GM12878 (cell line): ENCODE data around the gene RNF150. TPM values are rescaled to one million over a fixed set of nuclear protein-coding genes. Genes with fewer than 3 reads are reported as not detected.

Experiments
- ATAC-seq: fragments of 200-7000 bp; cut with Tn5 transposase; 3 replicates; pipeline ENCODE4 v1.9.1; 2020; ENCODE audit warnings: mild to moderate bottlenecking, moderate library complexity
- BruUV-seq: library from RNA; stranded (reverse); fragments of 400-500 nt; replicated peaks from 2 replicates; lab custom pipeline; 2021; lab: Mats Ljungman, UMichigan
- CTCF ChIA-PET: fragments of 300-600 bp; sonication (Branson Sonifier 250); formaldehyde crosslinking; extraction: SDS; loops from one replicate; lab custom pipeline; 2021; ENCODE audit warnings: inconsistent platforms; lab: Yijun Ruan, JAX
- POLR2A ChIA-PET: fragments of 350-600 bp; formaldehyde crosslinking; extraction: SDS; loops from one replicate; lab custom pipeline; 2021; ENCODE audit warnings: inconsistent platforms; lab: Charles Lee
- RAD21 ChIA-PET: fragments of 300-600 bp; sonication (Branson Sonifier 250); formaldehyde crosslinking; loops from one replicate; lab custom pipeline; 2023; ENCODE audit warnings: antibody characterized with exemption; ENCODE audit not compliant: unreplicated experiment; lab: Charles Lee
- SMC1A ChIA-PET: fragments of 300-600 bp; sonication (Branson Sonifier 250); formaldehyde crosslinking; loops from one replicate; lab custom pipeline; 2023; ENCODE audit not compliant: unreplicated experiment, uncharacterized antibody; lab: Charles Lee
- DNase-seq: peaks from one replicate; pipeline ENCODE4 v3.0.0-alpha.2; 2011; ENCODE audit warnings: low read depth, low spot score
- FAIRE-seq: peaks from 3 replicates; lab custom pipeline; 2011; peaks lifted over from hg19 to GRCh38; lab: Jason Lieb, UNC
- H2AFZ ChIP-seq: 2 replicates; pipeline ENCODE4 v1.6.0; 2011; ENCODE audit warnings: low read depth, low read length, control low read depth; ENCODE audit not compliant: control insufficient read depth
- H3K27ac ChIP-seq: 2 replicates; pipeline ENCODE4 v1.5.1; 2011; ENCODE audit warnings: control low read depth; ENCODE audit not compliant: control insufficient read depth, insufficient read depth
- H3K27me3 ChIP-seq, 2 experiments: replicated peaks in 1 of 2; 2 replicates each; pipeline versions ENCODE4 v1.6.0 to v1.6.1; 2011; ENCODE audit warnings: low read length in 1 of 2; ENCODE audit not compliant: control insufficient read depth in 2 of 2, insufficient read depth in 2 of 2
- H3K36me3 ChIP-seq, 2 experiments: 2 replicates each; pipeline ENCODE4 v1.5.1; 2011; ENCODE audit warnings: low read length in 1 of 2; ENCODE audit not compliant: control insufficient read depth in 2 of 2, insufficient read depth in 2 of 2
- H3K4me1 ChIP-seq: 2 replicates; pipeline ENCODE4 v1.6.1; 2011; ENCODE audit warnings: mild to moderate bottlenecking, low read length, moderate library complexity, mixed read lengths; ENCODE audit not compliant: control insufficient read depth, insufficient read depth
- H3K4me2 ChIP-seq: 2 replicates; pipeline ENCODE4 v1.6.0; 2011; ENCODE audit warnings: control low read depth; ENCODE audit not compliant: control insufficient read depth, insufficient read depth
- H3K4me3 ChIP-seq: fragments of 200-600 bp; sonication (generic); 2 replicates; pipeline ENCODE4 v1.5.1; 2016
- H3K79me2 ChIP-seq: 2 replicates; pipeline ENCODE4 v1.6.0; 2011; ENCODE audit warnings: low read length; ENCODE audit not compliant: control insufficient read depth, insufficient read depth
- H3K9ac ChIP-seq: 2 replicates; pipeline ENCODE4 v1.8.0; 2011; ENCODE audit warnings: low read length, control low read depth, mixed read lengths; ENCODE audit not compliant: control insufficient read depth, insufficient read depth
- H3K9me3 ChIP-seq: replicated peaks from 3 replicates; pipeline ENCODE4 v1.5.1; 2011; ENCODE audit warnings: mild to moderate bottlenecking, low read length; ENCODE audit not compliant: control insufficient read depth, insufficient read depth
- H4K20me1 ChIP-seq: 2 replicates; pipeline ENCODE4 v1.6.0; 2011; ENCODE audit not compliant: control insufficient read depth, insufficient read depth
- CHD2 ChIP-seq: IDR thresholded peaks from 2 replicates; pipeline ENCODE4 v1.6.1; 2011; ENCODE audit warnings: low read depth, low read length, improper control_type of control experiment, borderline replicate concordance
- DPF2 ChIP-seq: fragments of 450-650 bp; IDR thresholded peaks from 2 replicates; pipeline ENCODE4 v1.6.1; 2017; ENCODE audit warnings: mild to moderate bottlenecking
- ETV6 ChIP-seq, 2 experiments: fragments of 450-650 bp in 1 of 2; IDR thresholded peaks in 1 of 2; conservative IDR thresholded peaks in 1 of 2; 2 replicates each; pipeline ENCODE4 v1.6.1; 2014; ENCODE audit warnings: antibody characterized with exemption in 1 of 2, borderline replicate concordance in 1 of 2, low read depth in 1 of 2, mild to moderate bottlenecking in 1 of 2, moderate library complexity in 1 of 2
- IRF5 ChIP-seq: fragments of 450-650 bp; IDR thresholded peaks from 2 replicates; pipeline ENCODE4 v1.6.1; 2017; ENCODE audit warnings: borderline replicate concordance
- LARP7 ChIP-seq: fragments of 450-650 bp; IDR thresholded peaks from 2 replicates; pipeline ENCODE4 v1.6.1; 2017; ENCODE audit warnings: mild to moderate bottlenecking
- MYC ChIP-seq: IDR thresholded peaks from 2 replicates; pipeline ENCODE4 v1.6.1; 2011; ENCODE audit warnings: mild to moderate bottlenecking, low read length, moderate library complexity, inconsistent platforms; ENCODE audit not compliant: insufficient read depth, insufficient replicate concordance, insufficient read length, severe bottlenecking
- NFYA ChIP-seq: IDR thresholded peaks from 2 replicates; pipeline ENCODE4 v1.6.1; 2011; ENCODE audit warnings: low read depth, mild to moderate bottlenecking, low read length, improper control_type of control experiment, borderline replicate concordance
- POLR2A ChIP-seq: IDR thresholded peaks from 2 replicates; pipeline ENCODE4 v1.6.1; 2011; ENCODE audit warnings: low read depth, mild to moderate bottlenecking, low read length
- RB1 ChIP-seq: fragments of 450-650 bp; formaldehyde crosslinking; IDR thresholded peaks from 2 replicates; pipeline ENCODE4 v1.6.1; 2017; ENCODE audit warnings: mild to moderate bottlenecking, borderline replicate concordance
- RCOR1 ChIP-seq: conservative IDR thresholded peaks from 2 replicates; pipeline ENCODE4 v1.6.1; 2012; ENCODE audit warnings: low read depth, low read length, improper control_type of control experiment
- REST ChIP-seq: IDR thresholded peaks from 2 replicates; pipeline ENCODE4 v1.6.1; 2012; ENCODE audit warnings: mild to moderate bottlenecking, low read depth, low read length
- SIN3A ChIP-seq: IDR thresholded peaks from 2 replicates; pipeline ENCODE4 v1.6.1; 2012; ENCODE audit warnings: low read depth, low read length, improper control_type of control experiment
- SMAD5 ChIP-seq: IDR thresholded peaks from 2 replicates; pipeline ENCODE4 v1.6.1; 2016; ENCODE audit warnings: antibody characterized with exemption, low read depth
- SMARCA5 ChIP-seq: fragments of 450-650 bp; IDR thresholded peaks from 2 replicates; pipeline ENCODE4 v1.6.1; 2017; ENCODE audit warnings: mild to moderate bottlenecking
- SUZ12 ChIP-seq: fragments of 200-600 bp; sonication (generic); IDR thresholded peaks from one replicate; pipeline ENCODE4 v1.6.1; 2018; ENCODE audit warnings: antibody characterized with exemption, mild to moderate bottlenecking; ENCODE audit not compliant: unreplicated experiment
- USF2 ChIP-seq: IDR thresholded peaks from 2 replicates; pipeline ENCODE4 v1.6.1; 2011; ENCODE audit warnings: low read depth, low read length, improper control_type of control experiment, borderline replicate concordance
- YBX1 ChIP-seq: fragments of 450-650 bp; IDR thresholded peaks from 2 replicates; pipeline ENCODE4 v1.6.1; 2016; ENCODE audit warnings: antibody characterized with exemption
- ZNF24 ChIP-seq: fragments of 450-650 bp; IDR thresholded peaks from 2 replicates; pipeline ENCODE4 v1.6.1; 2017; ENCODE audit warnings: antibody characterized with exemption, mild to moderate bottlenecking
- WGBS: methylation state at CpG from one replicate; pipeline ENCODE4 v1.1.6; 2016; ENCODE audit warnings: low lambda C conversion rate; ENCODE audit not compliant: insufficient replicate concordance, insufficient coverage; ENCODE audit errors: missing lambda C conversion rate; 5-methylcytosine and 5-hydroxymethylcytosine counted together
- in situ Hi-C: fragments of 300-500 bp; cut with MboI; formaldehyde crosslinking; loops from 9 replicates; pipeline ENCODE4 v1.14.3; 2018; ENCODE audit warnings: mixed read lengths
- intact Hi-C: fragments of 100-400 bp; cut with micrococcal nuclease; formaldehyde crosslinking; loops from one replicate; pipeline ENCODE4 v1.14.2; 2022; ENCODE audit not compliant: unreplicated experiment
- polyA plus RNA-seq, 11 experiments: library from polyadenylated mRNA; depleted of rRNA in 4 of 11; unstranded in 6 of 11; stranded (reverse) in 5 of 11; fragments of >200 nt; fragmentation: Nextera tagmentation in 4 of 11; fragmentation: Illumina TruSeq in 1 of 11; extraction: Ambion mirVana in 4 of 11; extraction: Trizol in 1 of 11; gene quantifications; 1 replicate in 1 of 11; 2 replicates in 10 of 11; pipeline versions ENCODE4 v1.2.1 to v1.2.3, GENCODE V29; 2011 to 2016; ENCODE audit warnings: inconsistent platforms in 2 of 11, missing spikeins in 2 of 11, low read depth in 1 of 11
- total RNA-seq, 4 experiments: library from RNA; depleted of rRNA in 3 of 4; stranded (reverse); fragments of >200 nt in 3 of 4; fragmentation: Illumina TruSeq in 1 of 4; extraction: Trizol in 1 of 4; gene quantifications; 2 replicates each; pipeline versions ENCODE4 v1.2.1 to v1.2.3, GENCODE V29; 2013 to 2021

Gene RNF150
- total and polyA plus RNA-seq, 10 of the 15 experiments (the other 5 are each of a cell fraction or from before 2014, with no cell fraction given), result 0.01 to 2.3 (median 0.04) TPM; not detected in 6

GRCh38 chr4:141026900-141027299 lies 106.4 kb downstream of the RNF150 start:
- Histone ChIP-seq H3K79me2 (no peaks in the 10 kb centered on the region), H3K4me1 (no peaks in the 10 kb centered on the region), H3K9ac (no peak overlapping the region), H2AFZ (no peak overlapping the region), H3K27ac (no peak overlapping the region), H3K9me3 (no peaks in the 10 kb centered on the region), H4K20me1 (no peaks in the 10 kb centered on the region), H3K27me3 (no peaks in the 10 kb centered on the region), H3K4me2 (no peak overlapping the region), H3K4me3 (no peak overlapping the region), H3K36me3 (no peaks in the 10 kb centered on the region)
- DNase-seq (no peak), FAIRE-seq (no peak), ATAC-seq (no peak)
- POLR2A ChIA-PET, result interaction anchor here (0.7 kb wide), 1 partner anchor 62 kb away, joined by 3 read pairs; no protein-coding TSS in a partner anchor
- SMC1A ChIA-PET, result no interaction called here
- TF ChIP-seq LARP7 (no peak), ZNF24 (no peak), YBX1 (no peak), MYC (no peak), NFYA (no peak), SMAD5 (no peak), RCOR1 (no peak), CHD2 (no peak), POLR2A (no peak), SMARCA5 (no peak), REST (no peak), SUZ12 (no peak), RB1 (no peak), USF2 (no peak), DPF2 (no peak), ETV6 (conservative IDR thresholded peaks at IDR 0.05 in 1 of 2, IDR thresholded peaks at IDR 0.05 in 1 of 2; ENCODE audit: borderline replicate concordance in 1 of 2, low read depth in 1 of 2) (no peak), IRF5 (no peak), SIN3A (no peak)
- 23% methylated on average over 7 of the region's 7 CpGs for WGBS
- RAD21 ChIA-PET, result no interaction called here
- intact Hi-C loops (no loop called here), in situ Hi-C loops (no loop called here)
- no TSS peak for BruUV-seq
- CTCF ChIA-PET, result no interaction called here
